DMS 273 (cell line): ENCODE data around the gene SELENOS.
A peak's percentile ranks its signal among the peaks of the same experiment; 100 is the strongest.
"Not testable (repeated sequence)": the region's sequence is repeated elsewhere in the genome, so short reads cannot be mapped to it uniquely, and the experiment has no call there.

Source experiments
- DNase-seq: peaks from one replicate; lab custom pipeline; 2025; ENCODE audit not compliant: unreplicated experiment; lab: John Stamatoyannopoulos, UW

Gene SELENOS

DNA sequence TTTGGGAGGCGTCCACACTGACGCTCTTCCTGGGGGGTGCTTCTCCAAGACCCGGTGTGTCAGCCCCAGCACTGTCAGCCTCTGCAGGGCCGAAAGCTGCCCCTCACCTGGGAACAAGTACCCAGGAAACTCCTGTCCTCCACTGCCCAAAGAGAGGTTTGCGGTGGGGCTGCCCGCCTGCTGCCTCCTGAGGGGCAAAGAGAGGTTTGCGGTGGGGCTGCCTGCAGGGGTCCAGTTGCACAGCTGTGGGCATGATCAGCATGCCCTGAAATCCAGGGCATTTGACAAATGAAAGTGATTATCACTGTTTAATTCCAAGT lies 32.8 kb upstream of the SELENOS start:
- no peak for DNase-seq

DNA sequence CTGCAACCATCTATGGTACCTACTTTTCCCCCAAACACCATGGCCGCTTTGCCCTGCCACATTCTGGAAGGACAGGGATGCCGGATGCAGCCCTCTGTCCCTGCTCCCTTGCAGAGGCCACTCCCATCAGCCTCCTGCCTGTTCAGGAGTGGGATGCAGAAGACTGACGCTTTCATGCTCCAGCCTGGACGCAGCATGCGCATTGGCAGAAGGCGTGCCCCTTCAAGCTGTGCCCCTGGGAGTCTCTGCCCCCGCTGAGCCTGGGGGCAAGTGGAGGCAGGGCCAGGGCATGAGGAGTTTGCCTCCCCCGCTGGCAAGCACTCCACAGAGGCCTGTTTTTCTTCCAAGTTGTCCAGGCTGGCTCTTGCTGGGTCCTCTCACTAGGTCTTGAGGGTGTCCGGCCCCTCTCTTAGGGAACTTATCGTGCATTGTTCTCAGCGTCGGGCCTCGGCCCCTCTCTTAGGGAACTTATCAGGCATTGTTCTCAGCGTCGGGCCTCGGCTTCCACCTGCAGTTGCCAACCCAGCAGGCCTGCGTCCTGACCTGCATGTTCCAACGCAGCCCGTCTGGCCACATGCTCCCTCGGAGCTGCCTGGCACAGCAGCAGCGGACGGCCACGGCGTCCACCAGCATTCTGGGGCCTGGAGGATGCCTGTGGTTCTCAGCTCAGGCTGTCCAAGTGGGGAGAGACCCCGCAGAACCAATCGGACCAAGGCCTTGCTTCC lies 32.3 kb upstream of the SELENOS start:
- no peak for DNase-seq

DNA sequence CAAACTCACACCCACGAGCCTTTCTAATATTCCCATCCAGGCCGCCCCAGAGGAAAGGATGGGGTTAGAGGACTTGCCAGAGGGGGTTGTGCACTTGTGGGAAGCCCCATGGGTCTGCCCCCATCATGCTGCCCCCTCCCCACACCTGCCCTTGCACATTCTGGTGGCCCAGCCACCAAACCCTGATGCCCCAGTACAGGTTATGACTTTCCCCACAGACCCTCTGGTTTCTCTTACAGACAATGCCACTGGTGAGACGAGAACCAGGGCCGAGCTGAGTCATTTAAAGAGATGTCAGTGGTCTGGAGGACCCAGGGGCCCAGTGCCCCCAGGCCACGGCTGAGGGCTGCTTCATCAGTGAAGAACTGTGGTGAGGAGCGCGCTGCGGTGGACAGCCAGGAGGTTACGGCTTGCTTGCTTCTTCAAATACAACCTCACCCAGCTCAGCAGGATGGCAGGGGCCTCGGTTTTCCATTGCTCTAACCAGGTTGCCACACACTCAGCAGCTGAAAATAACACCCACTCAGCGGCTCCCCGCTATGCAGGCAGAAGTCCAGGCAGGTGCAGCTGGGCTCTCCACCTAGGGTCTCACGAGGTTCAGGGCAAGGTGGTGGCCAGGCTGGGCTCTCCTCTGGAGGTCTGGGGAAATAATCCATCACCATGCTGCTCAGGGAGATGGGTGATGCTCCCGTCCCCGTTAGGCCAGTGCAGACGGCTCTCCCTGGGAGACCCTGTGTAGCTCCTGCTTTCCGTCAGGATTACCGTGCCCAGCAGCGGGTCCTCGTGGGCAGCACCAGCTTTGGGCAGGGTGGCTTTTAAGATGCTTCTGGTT lies 31.5 kb upstream of the SELENOS start:
- no peak for DNase-seq

DNA sequence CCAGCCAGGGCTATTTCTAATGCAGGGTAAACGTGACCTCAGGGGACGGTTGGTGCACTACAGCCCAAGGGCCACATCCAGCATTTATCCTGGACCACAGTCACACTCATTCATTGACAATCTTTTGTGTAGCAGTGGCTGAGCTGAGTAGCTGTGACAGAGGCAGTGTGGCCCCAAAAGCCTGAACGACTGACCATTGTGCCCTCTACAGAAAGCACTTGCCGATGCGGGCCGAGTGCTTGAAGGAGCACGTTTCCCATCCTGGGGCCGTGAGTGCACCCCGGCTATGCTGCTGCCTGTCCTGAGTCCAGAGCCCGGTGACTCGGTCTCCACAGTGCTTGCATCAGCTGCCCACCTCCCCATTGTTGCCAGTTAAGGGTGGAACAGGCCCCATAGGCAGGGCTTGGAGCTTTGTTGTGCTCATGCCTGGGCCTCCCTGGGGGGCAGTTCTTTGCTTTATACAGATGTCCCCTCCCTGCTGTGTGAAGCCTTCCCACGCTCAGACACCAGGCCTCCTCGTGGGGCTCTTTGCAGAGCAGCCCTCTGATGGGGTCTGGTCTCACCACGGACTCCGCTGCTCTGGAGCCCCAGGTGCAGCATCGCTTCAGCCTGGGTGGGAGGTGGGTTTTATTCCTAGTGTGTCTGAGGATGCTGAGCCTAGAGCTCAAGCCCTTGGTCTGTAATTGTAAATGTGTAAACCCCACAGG lies 30.8 kb upstream of the SELENOS start:
- DNase-seq = no peak

DNA sequence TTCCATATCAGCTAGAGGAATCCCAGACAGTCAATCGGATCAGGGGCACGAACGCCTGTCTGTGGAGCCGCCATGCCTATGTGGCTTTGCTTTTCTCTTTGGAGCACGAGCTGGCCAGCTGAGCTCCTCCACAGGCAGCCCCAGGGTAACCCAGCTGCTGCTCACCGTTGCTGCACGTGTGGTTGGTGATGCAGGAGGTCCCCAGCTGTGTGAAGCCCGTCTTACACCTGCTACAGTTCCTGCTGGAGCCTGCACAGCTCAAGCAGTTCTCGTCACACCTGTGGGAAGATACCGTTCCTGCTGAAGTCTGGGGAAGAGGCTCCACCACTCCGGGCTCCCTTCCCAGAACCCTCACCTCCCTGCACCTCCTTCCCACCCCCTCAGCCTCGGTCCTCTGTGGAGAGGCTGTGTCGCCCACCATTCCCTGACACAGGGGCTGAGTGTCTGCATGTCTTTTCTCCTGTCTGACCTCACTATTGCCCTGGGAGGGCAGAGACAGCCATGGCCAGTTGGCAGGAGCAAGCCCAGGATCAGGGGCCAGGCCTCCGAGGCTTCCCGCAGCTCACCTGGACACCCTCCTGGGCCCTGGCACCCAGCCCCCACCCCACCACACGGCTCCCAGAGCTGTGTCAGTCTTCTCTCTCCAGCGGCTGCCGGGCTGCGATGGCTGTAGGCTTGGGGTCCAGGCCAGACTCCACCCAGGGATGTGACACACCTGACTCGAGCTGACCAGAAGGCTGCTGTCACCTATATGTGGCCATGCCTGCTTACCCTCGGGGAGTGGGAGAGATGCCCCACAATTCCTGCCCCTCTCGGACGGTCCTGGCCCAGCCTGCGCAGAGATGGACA lies 30.0 kb upstream of the SELENOS start:
- no peak for DNase-seq

DNA sequence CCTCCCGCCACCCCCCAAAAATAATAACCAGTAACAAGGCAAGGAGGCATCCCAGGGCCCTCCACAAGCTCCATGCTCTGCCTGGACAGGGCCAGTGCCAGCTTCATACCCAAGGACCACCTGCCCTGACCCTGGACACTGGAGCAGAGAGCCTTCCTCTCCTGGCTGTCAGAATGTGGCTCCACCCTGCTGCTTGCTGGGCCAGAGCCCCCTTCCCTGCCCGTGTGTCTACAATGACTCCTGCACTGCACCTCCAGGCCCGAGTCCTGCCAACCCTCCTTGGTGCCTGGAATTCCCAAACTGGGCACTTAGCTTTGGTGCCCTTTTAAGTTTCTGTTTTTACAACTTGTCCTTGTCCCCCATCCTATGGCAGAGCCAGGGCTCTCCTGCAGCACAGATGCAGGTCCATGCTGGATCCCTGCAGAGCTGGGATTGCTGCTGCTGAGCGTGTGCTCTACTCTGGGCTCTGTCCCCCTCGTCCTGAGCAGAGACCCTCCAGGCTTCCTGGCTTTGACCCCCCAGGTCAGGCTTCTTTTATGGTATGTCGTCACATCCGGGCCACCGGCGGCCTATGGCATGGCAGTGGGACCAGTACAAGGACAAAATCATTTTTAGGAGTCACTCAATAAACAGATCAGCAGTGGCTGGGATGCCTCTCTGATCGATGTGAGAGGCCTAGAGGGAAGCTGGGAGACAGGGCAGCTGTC lies 29.2 kb upstream of the SELENOS start:
- DNase-seq = no peak

DNA sequence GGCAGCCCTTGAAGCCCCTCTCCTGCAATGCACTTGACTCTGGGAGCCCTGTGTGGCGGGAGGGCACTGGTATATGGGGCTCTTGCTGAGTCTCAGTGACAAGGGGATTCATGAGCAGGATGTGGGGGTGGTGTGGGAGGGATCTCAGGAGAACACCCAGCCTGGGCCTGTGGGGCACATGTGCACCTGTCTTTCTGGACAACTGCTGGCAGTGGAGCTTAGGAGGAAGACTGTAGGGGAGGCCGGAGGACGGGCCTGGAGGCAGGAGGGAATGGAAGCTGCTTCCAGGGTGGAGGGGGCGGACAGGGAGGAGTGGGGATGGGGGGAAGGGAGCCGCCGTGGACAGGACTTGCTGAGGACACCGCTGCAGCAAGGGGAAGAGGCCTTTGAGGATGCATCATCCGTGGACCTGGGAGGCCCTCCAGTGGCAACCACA lies 28.6 kb upstream of the SELENOS start:
- no peak for DNase-seq

DNA sequence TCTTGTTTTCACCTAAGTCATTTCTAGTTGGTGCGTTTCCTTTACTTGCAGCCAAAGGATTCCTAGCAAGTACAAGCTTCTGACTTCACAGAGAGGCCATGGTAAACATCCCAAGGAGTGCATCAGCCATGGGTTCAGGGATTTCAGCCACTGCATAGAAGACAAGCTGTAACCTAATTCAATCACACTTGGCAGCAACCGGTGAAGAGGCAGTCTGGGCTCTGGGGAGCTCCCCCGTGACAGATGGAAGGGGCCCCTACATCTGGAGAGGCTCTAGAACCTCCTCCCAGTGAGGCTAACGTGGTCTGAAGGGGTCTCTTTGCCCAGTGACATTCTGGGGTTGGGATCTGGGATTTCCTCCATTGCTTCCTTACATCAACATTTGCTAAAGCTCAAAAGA lies 26.1 kb upstream of the SELENOS start:
- DNase-seq = peak; percentile 8

DNA sequence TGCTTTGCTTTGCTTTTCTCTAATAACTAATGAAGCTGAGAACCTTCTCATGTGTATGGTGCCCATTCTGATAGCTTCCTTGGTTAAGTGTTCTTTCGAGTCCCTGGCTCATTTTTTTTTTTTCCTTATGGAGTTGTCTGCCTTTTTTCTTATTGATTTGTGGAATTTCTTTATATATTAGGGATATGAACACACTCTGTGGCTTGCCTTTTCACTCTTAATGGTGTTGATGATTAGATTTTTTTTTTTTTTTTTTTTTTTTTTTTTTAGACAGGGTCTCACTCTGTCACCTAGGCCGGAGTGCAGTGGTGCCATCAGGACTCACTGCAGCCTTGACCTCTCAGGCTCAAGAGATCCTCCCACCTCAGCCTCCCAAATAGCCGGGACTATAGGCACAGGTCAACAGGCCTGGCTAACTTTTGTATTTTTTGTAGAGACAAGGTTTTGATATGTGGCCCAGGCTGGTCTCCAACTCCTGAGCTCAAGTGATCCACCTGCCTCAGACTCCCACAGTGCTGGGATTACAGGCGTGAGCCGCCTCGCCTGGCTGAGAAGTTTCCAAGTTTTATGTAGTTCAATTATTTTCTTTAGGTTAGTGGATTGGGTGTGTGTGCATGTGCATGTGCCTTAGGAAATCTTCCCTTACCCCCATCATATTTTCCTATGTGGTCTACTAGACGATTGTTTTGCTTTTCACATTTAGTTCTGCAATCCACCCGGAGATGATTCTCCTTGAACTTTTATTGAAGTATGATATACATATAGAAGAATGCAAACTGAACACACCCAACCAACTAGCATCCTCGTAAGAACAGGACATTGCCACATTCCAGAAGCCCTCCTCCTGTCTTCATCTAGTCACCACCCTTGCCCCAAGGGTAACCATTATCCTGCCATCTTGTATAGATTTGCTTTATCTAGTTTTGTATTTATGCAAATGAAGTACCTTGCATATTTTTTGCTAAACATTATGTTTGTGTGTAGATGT lies 19.4 kb upstream of the SELENOS start:
- no peak for DNase-seq

DNA sequence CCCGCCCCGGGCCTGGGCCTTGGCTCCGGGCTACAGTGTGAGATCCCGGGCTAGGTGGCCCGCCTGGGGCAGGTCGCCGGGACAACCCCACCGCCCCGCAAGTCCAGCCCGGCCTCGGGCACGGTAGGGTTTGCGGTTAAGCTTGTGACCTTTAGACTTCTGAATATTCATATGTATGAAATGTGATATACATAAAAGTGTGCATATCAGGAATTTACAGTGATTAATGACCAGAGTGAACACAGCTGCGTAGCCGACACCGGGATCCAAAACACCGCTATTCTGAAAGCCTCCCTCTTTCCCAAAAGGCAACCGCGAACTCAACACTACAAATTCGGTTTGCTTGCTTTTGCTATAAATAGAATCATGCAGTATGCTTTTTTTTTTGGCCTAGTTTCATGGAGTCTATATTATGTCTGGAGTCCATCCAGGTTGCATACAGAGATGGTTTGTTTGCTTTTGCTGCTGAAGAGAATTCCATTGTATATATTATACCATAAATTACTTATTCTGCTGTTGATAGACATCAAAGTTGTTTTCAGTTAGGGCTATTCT lies 18.4 kb upstream of the SELENOS start:
- DNase-seq = peak; percentile 49

DNA sequence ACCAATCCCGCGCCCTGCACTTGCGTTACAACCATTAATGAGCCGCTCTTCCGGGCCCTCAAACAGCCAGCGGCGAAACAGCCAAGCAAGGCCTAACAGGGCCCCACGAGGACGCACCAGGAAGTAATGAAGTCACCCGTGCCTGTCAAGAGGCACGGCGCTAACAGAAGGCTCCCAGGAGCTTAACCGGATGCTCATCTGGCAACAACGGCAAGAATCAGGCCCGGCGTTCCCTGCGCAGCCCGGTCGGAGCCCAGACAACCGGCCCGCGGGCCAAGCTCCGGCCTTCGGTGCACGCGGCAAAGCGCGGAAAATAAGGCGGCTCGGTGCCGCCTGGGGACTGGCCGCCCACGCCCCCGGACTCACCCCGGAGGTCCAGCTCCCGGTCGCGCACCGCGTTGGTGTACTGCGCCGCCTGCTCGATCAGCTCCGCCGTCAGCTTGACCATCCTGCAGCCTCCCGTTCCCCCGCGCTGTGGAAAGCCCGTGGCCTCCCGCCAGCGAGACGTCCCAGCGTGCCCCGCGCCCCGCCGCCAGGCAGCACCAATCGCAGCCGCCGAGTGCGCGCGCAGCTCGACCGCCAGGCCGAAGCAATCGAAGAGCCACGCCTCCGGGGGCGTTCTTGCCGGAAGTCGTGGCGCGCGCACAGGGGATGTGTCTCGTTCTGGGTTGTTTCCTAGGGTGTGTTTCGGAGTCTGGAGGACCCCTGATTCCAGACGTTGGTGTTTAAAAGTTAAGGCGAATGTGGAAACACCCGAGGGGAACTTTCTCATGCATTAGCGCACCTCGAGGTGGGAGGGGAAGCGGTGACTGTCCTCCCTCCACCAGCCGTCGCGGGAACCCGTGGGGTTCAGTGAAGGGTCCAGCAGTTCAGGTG lies 17.7 kb upstream of the SELENOS start, which contains the start of gene SNRPA1:
SNRPA1 (minus strand) TSS at position 518 of the 876 bp plus-strand sequence; CDS start at position 448, 70 bp downstream.
- peak; percentile 97 for DNase-seq

DNA sequence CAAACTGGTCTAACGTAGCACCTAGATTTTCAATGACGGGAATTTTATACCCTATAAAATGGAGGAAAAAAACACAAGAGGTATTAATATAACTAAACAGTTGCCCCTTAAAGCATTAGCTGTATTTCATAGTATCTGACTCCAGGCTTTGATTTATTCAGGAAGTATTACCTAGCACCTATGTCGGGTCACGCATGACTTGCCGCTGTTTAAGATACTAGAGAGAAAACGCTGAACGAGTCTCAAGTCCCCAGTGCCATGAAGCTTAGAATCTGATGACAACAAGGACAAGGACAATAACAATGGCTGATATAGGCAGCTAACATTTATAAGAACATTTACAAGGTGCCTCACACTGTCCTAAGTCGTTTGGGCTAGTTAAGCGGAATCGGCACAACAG lies 15.8 kb upstream of the SELENOS start:
- DNase-seq = no peak

DNA sequence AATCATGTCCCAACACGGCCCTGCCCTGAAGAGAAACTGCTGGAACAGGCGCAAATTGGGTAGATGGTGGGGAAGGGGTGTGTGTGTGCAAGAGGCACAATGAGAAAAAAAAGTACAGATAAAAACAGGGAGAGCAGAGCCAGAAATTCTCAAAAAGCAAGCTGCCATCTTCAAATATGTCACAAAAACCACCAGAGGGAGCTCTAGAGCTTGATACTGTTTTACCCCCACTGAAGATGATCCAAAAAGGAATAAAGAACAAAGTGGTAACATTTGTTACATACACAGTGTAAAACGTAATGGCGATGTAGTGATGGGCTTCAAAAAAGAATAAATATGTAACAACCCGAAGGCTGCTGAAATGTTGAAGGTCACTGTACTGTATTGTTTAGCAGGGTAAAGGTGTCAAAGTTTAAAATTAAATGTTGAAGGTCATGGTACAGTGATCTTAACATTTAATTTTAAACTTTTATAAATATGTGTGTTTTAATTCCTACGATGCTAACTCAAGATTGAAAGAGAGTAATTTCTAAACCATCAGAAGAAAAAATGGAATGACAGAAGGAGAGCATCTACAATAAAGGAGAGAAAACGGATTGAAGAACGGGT lies 11.7 kb upstream of the SELENOS start:
- DNase-seq = peak; percentile 73

DNA sequence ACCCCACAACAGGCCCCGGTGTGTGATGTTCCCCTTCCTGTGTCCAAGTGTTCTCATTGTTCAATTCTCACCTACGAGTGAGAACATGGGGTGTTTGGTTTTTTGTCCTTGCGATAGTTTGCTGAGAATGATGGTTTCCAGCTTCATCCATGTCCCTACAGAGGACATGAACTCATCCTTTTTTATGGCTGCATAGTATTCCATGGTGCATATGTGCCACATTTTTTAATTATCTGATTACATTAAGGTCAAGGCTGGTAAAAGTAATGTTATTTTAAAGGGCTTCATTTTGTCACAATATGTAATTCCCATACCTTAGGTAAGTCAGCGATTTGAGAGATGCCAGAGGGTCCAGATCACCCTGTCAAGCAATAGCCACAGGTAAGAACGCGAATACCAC lies 10.1 kb upstream of the SELENOS start:
- not testable (repeated sequence) for DNase-seq

DNA sequence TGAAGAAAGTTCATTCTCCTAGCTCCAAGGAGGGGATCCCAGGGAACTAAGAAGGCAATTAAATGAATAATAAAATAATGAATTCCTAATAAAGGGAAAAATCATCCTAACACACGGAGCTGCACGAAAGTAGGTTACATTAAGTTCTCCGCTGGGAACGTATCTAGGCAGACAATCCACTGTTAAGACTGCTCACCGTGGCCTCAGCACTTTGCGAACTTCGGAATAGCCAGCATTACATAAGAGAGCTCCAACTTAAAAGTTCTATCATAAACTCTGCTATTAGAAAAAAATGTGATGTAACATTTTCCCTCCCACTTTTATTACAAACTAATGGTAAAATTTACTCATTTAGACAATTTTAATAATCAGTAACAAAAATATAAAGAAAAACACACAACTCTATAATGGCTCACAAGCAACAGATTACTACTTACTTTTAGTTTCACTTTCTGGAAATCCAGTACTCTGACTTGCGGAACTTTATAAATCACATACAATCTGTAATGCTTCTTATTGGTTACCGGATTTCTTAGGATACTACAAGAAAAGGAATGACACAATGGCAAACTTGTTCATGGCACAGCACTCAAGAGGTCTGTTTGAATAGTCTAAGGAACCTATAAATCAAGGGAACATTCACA lies 9.3 kb upstream of the SELENOS start:
- DNase-seq = no peak

DNA sequence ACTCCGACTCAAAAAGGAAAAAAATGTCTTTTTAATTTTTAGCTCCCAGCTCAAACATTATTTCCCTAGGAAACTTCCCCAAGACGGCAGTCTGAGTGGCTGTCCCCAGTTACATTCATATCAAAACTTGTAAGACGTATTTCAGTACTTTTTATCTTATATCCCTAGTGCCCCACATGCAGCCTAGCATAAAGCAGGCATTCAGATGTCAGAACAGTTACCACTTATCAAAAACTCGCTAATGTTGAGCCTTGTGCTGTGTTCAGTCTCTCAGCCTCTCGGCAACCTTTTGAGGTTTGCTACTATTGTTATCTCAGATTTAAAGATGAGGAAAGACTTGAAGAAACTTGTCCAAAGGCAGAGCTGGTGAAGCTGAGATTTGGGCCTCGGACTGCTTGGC lies 6.6 kb upstream of the SELENOS start:
- no peak for DNase-seq

DNA sequence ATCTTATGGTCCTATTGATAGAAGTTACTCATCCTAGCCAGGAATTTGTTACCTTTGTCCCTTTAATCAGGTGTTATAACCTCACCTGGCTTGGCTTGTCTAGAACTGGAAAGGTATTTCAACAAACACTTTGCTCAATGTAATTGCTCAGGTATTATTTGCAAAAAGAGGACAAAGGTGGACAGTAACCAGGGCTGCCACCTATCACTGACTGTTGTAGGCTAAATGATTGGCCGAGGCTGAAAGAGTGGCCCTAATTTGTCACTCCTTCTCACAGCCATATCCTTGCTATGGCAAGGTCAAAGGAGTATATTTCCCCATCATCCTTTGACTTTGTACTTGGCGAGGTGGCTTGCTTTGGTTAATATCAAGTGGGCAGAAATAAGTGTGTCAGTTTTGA lies 2.7 kb upstream of the SELENOS start:
- DNase-seq = no peak
